Cardiac fibroblast (primary cell): ENCODE results near the gene TMEM178B.

Experiments
- DNase-seq, 2 donors: peaks; one replicate each; pipeline versions ENCODE4 v3.0.0 to v3.0.0-alpha.2; 2010; ENCODE audit warnings: low read depth in 2 of 2
- H3K4me3 ChIP-seq, 2 donors: replicated peaks in 1 of 2; 1 replicate in 1 of 2; 2 replicates in 1 of 2; pipeline ENCODE4 v1.5.1; 2011; ENCODE audit warnings: low read depth in 2 of 2, low read length in 2 of 2, mild to moderate bottlenecking in 2 of 2, moderate library complexity in 1 of 2
- TF ChIP-seq, protein P1 (sequence below): IDR thresholded peaks from one replicate; pipeline ENCODE4 v1.5.1; 2011; ENCODE audit warnings: low read depth, mild to moderate bottlenecking, low read length, inconsistent platforms

The TMEM178B gene

DNA sequence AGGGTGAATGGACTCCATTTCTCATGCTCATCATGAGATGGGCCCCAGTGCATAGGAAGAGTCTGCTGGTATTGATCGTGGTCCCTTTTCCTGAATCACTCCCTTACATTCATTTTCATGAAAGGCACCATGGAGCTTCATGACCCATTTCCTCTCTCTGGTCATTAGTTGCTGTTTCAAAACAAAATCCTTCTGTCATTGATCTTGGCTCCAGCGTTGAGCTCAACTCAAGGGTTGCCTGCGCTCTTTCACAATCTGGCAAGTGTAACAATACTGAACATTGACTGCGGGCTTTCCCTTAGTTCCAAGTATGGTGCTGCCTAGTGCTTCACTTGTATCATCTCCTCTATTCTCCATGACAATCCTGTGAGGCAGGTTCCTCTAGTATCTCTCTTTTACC lies 197.6 kb downstream of the TMEM178B start:
- DNase-seq: no peak
- TF ChIP-seq, protein P1, sequence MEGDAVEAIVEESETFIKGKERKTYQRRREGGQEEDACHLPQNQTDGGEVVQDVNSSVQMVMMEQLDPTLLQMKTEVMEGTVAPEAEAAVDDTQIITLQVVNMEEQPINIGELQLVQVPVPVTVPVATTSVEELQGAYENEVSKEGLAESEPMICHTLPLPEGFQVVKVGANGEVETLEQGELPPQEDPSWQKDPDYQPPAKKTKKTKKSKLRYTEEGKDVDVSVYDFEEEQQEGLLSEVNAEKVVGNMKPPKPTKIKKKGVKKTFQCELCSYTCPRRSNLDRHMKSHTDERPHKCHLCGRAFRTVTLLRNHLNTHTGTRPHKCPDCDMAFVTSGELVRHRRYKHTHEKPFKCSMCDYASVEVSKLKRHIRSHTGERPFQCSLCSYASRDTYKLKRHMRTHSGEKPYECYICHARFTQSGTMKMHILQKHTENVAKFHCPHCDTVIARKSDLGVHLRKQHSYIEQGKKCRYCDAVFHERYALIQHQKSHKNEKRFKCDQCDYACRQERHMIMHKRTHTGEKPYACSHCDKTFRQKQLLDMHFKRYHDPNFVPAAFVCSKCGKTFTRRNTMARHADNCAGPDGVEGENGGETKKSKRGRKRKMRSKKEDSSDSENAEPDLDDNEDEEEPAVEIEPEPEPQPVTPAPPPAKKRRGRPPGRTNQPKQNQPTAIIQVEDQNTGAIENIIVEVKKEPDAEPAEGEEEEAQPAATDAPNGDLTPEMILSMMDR: no peak
- H3K4me3 ChIP-seq: no peak overlapping the region

- no peak for DNase-seq
- TF ChIP-seq, protein P1: no peak
- no peak overlapping the region for H3K4me3 ChIP-seq
These were observed 198.6 kb downstream of the TMEM178B start for GRCh38 chr7:141272417-141272816.

- DNase-seq: no peak
- TF ChIP-seq, protein P1: no peak
These were observed 201.5 kb downstream of the TMEM178B start for GRCh38 chr7:141275350-141275749.

DNA sequence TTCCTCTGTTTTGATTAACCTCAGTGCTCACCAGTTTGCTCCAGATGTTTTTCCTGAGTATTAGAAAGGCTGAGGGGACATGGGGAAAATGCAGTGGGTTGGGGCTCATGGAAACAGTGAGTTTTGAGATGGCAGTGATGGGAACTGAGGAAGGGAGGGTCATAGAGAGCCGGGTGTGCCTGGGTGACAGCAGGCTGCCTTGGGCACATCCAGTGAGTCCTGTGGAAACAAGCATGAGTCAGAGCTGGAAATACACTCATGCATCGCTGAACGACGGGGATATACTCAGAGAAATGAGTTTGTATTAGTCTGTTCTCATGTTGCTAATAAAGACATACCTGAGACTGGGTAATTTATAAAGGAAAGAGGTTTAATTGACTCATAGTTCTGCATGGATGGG lies 202.2 kb downstream of the TMEM178B start:
- TF ChIP-seq, protein P1: no peak

More at GRCh38 chr7:141275350-141275749, 201.5 kb downstream of the TMEM178B start:
- no peak overlapping the region for H3K4me3 ChIP-seq

DNA sequence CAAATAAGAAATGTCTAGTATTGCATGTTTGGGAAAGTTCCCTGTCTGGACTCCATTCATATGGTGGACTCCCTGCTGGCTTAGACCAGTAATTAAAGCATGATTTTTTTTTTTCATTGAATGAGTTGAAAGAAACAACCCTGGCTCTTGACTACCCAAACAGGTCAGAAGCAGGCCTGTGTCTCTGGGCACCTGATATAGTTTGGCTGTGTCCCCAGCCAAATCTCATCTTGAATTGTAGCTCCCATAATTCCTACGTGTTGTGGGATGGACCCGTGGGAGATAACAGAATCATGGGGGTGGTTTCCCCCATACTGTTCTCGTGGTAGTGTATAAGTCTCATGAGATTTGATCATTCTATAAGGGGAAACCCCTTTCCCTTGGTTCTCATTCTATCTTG lies 206.2 kb downstream of the TMEM178B start:
- TF ChIP-seq, protein P1: no peak
- no peak overlapping the region for H3K4me3 ChIP-seq
- DNase-seq: no peak

More for the DNA sequence above, 202.2 kb downstream of the TMEM178B start:
- no peak overlapping the region for H3K4me3 ChIP-seq
- DNase-seq: no peak

DNA sequence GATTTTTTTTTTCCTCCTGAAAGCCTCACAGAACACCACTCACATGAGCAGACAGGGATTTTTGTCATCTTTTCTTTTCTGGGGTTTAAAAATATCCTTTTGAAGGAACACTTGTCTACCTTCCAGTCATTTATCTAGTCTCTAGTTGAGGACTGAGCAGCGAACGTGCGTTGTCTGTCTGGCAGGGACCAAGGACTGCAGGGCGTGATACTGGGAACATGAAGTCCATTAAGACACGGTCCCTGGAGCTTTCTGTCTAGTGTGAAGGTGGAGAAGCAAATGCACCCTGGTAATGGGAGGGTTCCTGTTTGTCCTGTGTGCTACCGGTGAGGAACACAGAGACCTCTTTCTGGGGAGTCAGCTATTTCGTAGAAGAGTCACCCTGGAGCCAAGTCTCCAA lies 207.4 kb downstream of the TMEM178B start:
- H3K4me3 ChIP-seq: no peak overlapping the region
- no peak for DNase-seq
- TF ChIP-seq, protein P1: no peak

- DNase-seq: no peak
- no peak overlapping the region for H3K4me3 ChIP-seq
- TF ChIP-seq, protein P1: no peak
These were observed 212.7 kb downstream of the TMEM178B start for GRCh38 chr7:141286522-141286921.
